ENCODE measurements around the gene DPYD.

DPYD gene

GRCh38 chr1:97451944-97452343, 468.9 kb downstream of the DPYD start:
- Histone ChIP-seq H4K20me1 (no peaks in the 10 kb centered on the region), H3K27ac (no peak overlapping the region), H3K4me1 (peaks cover 4% of the 10 kb centered on the region; the same call in 1 of the 2 replicates), H3K9me3 (no peaks in the 10 kb centered on the region), H3K27me3 (no peaks in the 10 kb centered on the region), H3K9ac (no peak overlapping the region), H3K36me3 (no peaks in the 10 kb centered on the region), H3K4me2 (peak overlapping the region; percentile 14; the same call in 1 of the 2 replicates), H3K4me3 (no peak overlapping the region)
- TF ChIP-seq Cebpa-rat (IDR thresholded peaks at IDR 0.05), result no peak

- Histone ChIP-seq H3K9me3 (no peaks in the 10 kb centered on the region), H3K4me2 (peak overlapping the region; percentile 14; the same call in 1 of the 2 replicates), H3K4me1 (peaks cover 4% of the 10 kb centered on the region; the same call in 1 of the 2 replicates), H3K36me3 (no peaks in the 10 kb centered on the region), H3K4me3 (no peak overlapping the region), H3K27ac (no peak overlapping the region), H4K20me1 (no peaks in the 10 kb centered on the region), H3K27me3 (no peaks in the 10 kb centered on the region), H3K9ac (no peak overlapping the region)
- no peak for TF ChIP-seq Cebpa-rat (IDR thresholded peaks at IDR 0.05)
Observed at GRCh38 chr1:97451046-97451826, 469.6 kb downstream of the DPYD start.

- Histone ChIP-seq H3K9ac (no peak overlapping the region), H3K4me1 (no peaks in the 10 kb centered on the region), H3K27me3 (no peaks in the 10 kb centered on the region), H3K4me2 (no peak overlapping the region), H4K20me1 (no peaks in the 10 kb centered on the region), H3K27ac (no peak overlapping the region), H3K36me3 (no peaks in the 10 kb centered on the region), H3K9me3 (no peaks in the 10 kb centered on the region), H3K4me3 (no peak overlapping the region)
- no peak for TF ChIP-seq Cebpa-rat (IDR thresholded peaks at IDR 0.05)
Observed at GRCh38 chr1:97441966-97442365, 478.9 kb downstream of the DPYD start.

- Histone ChIP-seq H3K9me3 (no peaks in the 10 kb centered on the region), H3K27ac (no peak overlapping the region), H3K9ac (no peak overlapping the region), H3K4me2 (no peak overlapping the region), H3K4me1 (peaks cover 6% of the 10 kb centered on the region), H3K36me3 (no peaks in the 10 kb centered on the region), H3K27me3 (no peaks in the 10 kb centered on the region), H3K4me3 (no peak overlapping the region), H4K20me1 (no peaks in the 10 kb centered on the region)
- TF ChIP-seq Cebpa-rat (IDR thresholded peaks at IDR 0.05), result no peak
Observed at GRCh38 chr1:97433824-97434177, 487.0 kb downstream of the DPYD start.

GRCh38 chr1:97433094-97433823, 487.6 kb downstream of the DPYD start:
- H3K4me2 ChIP-seq, result no peak overlapping the region
- no peaks in the 10 kb centered on the region for H3K36me3 ChIP-seq
- H4K20me1 ChIP-seq, result no peaks in the 10 kb centered on the region
- H3K9ac ChIP-seq, result no peak overlapping the region
- no peak overlapping the region for H3K27ac ChIP-seq
- TF ChIP-seq Cebpa-rat (IDR thresholded peaks at IDR 0.05), result no peak
- H3K27me3 ChIP-seq, result no peaks in the 10 kb centered on the region
- H3K4me3 ChIP-seq, result no peak overlapping the region
- peaks cover 6% of the 10 kb centered on the region for H3K4me1 ChIP-seq
- H3K9me3 ChIP-seq, result no peaks in the 10 kb centered on the region

- Histone ChIP-seq H4K20me1 (no peaks in the 10 kb centered on the region), H3K27ac (no peak overlapping the region), H3K9me3 (no peaks in the 10 kb centered on the region), H3K4me1 (no peaks in the 10 kb centered on the region), H3K4me3 (no peak overlapping the region), H3K4me2 (no peak overlapping the region), H3K27me3 (no peaks in the 10 kb centered on the region), H3K36me3 (no peaks in the 10 kb centered on the region), H3K9ac (no peak overlapping the region)
- no peak for TF ChIP-seq Cebpa-rat (IDR thresholded peaks at IDR 0.05)
Observed at GRCh38 chr1:97427371-97427770, 493.5 kb downstream of the DPYD start.

- Histone ChIP-seq H3K4me1 (no peaks in the 10 kb centered on the region), H3K9me3 (no peaks in the 10 kb centered on the region), H3K4me2 (no peak overlapping the region), H3K4me3 (no peak overlapping the region), H3K27ac (no peak overlapping the region), H3K27me3 (no peaks in the 10 kb centered on the region), H4K20me1 (no peaks in the 10 kb centered on the region), H3K36me3 (no peaks in the 10 kb centered on the region), H3K9ac (no peak overlapping the region)
- no peak for TF ChIP-seq Cebpa-rat (IDR thresholded peaks at IDR 0.05)
Observed at GRCh38 chr1:97424209-97424608, 496.6 kb downstream of the DPYD start.

- Histone ChIP-seq H3K36me3 (no peaks in the 10 kb centered on the region), H3K27ac (no peak overlapping the region), H3K4me1 (no peaks in the 10 kb centered on the region), H3K9ac (no peak overlapping the region), H3K4me2 (no peak overlapping the region), H3K27me3 (no peaks in the 10 kb centered on the region), H3K4me3 (no peak overlapping the region), H3K9me3 (no peaks in the 10 kb centered on the region), H4K20me1 (no peaks in the 10 kb centered on the region)
- TF ChIP-seq Cebpa-rat (IDR thresholded peaks at IDR 0.05), result no peak
Observed at GRCh38 chr1:97423403-97423802, 497.4 kb downstream of the DPYD start.

- Histone ChIP-seq H3K4me2 (no peak overlapping the region), H3K9ac (no peak overlapping the region), H3K27ac (no peak overlapping the region), H3K4me1 (no peaks in the 10 kb centered on the region), H3K36me3 (no peaks in the 10 kb centered on the region), H3K4me3 (no peak overlapping the region), H3K9me3 (no peaks in the 10 kb centered on the region), H3K27me3 (no peaks in the 10 kb centered on the region), H4K20me1 (no peaks in the 10 kb centered on the region)
- no peak for TF ChIP-seq Cebpa-rat (IDR thresholded peaks at IDR 0.05)
Observed at GRCh38 chr1:97417661-97418060, 503.2 kb downstream of the DPYD start.

GRCh38 chr1:97414682-97415312, 506.0 kb downstream of the DPYD start:
- Histone ChIP-seq H4K20me1 (no peaks in the 10 kb centered on the region), H3K9ac (no peak overlapping the region), H3K27ac (no peak overlapping the region), H3K9me3 (no peaks in the 10 kb centered on the region), H3K27me3 (no peaks in the 10 kb centered on the region), H3K36me3 (no peaks in the 10 kb centered on the region), H3K4me2 (no peak overlapping the region), H3K4me1 (no peaks in the 10 kb centered on the region), H3K4me3 (no peak overlapping the region)
- no peak for TF ChIP-seq Cebpa-rat (IDR thresholded peaks at IDR 0.05)
